Measurements from ENCODE around the gene GDPD4.

Gene GDPD4

GRCh38 chr11:77195071-77195755 is 106.3 kb downstream of the GDPD4 start:
- Histone ChIP-seq H3K4me1 (ENCODE audit: control insufficient read depth, insufficient read depth, low read length) (peaks cover 2% of the 10 kb centered on the region; the same call in 1 of the 2 replicates), H3K27ac (ENCODE audit: low read depth, low read length) (no peak overlapping the region), H3K9me3 (ENCODE audit: control insufficient read depth, insufficient read depth, low read depth, low read length) (peaks cover 4% of the 10 kb centered on the region), H3K4me3 (ENCODE audit: low read depth, low read length) (no peak overlapping the region), H3K9ac (ENCODE audit: low read length) (no peak overlapping the region), H3K27me3 (ENCODE audit: control insufficient read depth, insufficient read depth, low read length) (no peaks in the 10 kb centered on the region), H3K36me3 (ENCODE audit: control insufficient read depth, insufficient read depth, low read length) (no peaks in the 10 kb centered on the region)

DNA sequence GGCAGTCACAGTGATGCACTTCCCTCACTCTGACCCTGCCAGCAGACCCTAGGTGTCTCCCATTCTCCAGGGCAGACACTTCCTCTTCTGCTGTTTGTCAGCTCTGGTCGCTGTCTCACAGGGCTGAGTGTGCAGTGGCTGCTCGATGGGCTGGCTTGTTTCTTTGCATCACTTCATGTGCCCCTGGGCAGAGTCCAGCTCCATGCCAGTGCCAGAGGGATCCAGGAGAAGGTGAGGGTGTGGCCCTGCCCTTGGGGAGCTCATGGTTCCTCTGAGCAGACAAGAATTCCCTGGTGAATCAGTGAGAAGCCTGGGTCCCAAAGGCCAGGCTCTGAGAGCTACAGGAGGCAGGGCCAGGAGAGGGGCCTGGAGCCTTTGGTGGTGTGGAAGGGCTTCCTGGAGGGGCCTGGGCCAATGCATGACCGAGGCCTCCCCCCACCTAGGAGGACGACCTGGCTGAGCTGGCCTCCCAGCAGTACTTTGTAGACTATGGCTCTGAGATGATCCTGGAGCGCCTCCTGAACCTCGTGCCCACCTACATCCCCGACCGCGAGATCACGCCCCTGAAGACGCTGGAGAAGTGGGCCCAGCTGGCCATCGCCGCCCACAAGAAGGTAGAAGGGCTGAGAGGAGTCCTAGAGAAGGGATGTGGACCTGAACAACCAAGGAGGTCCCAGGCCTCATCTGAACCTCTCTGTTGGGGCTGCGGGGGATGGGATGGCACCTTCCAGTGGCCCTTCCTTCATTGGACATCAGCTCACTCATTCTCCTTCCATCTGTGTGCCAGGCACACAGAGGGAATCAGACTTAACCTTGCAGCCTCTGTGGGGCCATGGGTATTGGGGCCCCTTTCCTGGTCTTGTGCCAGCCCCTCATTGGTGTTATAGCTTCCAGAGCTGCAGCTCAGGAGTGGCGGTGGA is 107.3 kb downstream of the GDPD4 start:
- H3K4me3 ChIP-seq (ENCODE audit: low read depth, low read length): no peak overlapping the region
- H3K9ac ChIP-seq (ENCODE audit: low read length): no peak overlapping the region
- no peaks in the 10 kb centered on the region for H3K27me3 ChIP-seq (ENCODE audit: control insufficient read depth, insufficient read depth, low read length)
- H3K27ac ChIP-seq (ENCODE audit: low read depth, low read length): no peak overlapping the region
- H3K36me3 ChIP-seq (ENCODE audit: control insufficient read depth, insufficient read depth, low read length): no peaks in the 10 kb centered on the region
- peaks cover 4% of the 10 kb centered on the region for H3K9me3 ChIP-seq (ENCODE audit: control insufficient read depth, insufficient read depth, low read depth, low read length)
- peaks cover 2% of the 10 kb centered on the region; the same call in 1 of the 2 replicates for H3K4me1 ChIP-seq (ENCODE audit: control insufficient read depth, insufficient read depth, low read length)

- Histone ChIP-seq H3K36me3 (ENCODE audit: control insufficient read depth, insufficient read depth, low read length) (no peaks in the 10 kb centered on the region), H3K27ac (ENCODE audit: low read depth, low read length) (no peak overlapping the region), H3K9me3 (ENCODE audit: control insufficient read depth, insufficient read depth, low read depth, low read length) (peaks cover 4% of the 10 kb centered on the region), H3K4me1 (ENCODE audit: control insufficient read depth, insufficient read depth, low read length) (no peaks in the 10 kb centered on the region; the same call in 1 of the 2 replicates), H3K4me3 (ENCODE audit: low read depth, low read length) (no peak overlapping the region), H3K27me3 (ENCODE audit: control insufficient read depth, insufficient read depth, low read length) (no peaks in the 10 kb centered on the region), H3K9ac (ENCODE audit: low read length) (no peak overlapping the region)
Measured at GRCh38 chr11:77193167-77193566, 108.3 kb downstream of the GDPD4 start.

- Histone ChIP-seq H3K36me3 (ENCODE audit: control insufficient read depth, insufficient read depth, low read length) (no peaks in the 10 kb centered on the region), H3K9me3 (ENCODE audit: control insufficient read depth, insufficient read depth, low read depth, low read length) (peaks cover 4% of the 10 kb centered on the region), H3K9ac (ENCODE audit: low read length) (no peak overlapping the region), H3K4me3 (ENCODE audit: low read depth, low read length) (peak overlapping the region; percentile 43), H3K27ac (ENCODE audit: low read depth, low read length) (no peak overlapping the region), H3K4me1 (ENCODE audit: control insufficient read depth, insufficient read depth, low read length) (no peaks in the 10 kb centered on the region; the same call in 1 of the 2 replicates), H3K27me3 (ENCODE audit: control insufficient read depth, insufficient read depth, low read length) (no peaks in the 10 kb centered on the region)
Measured at GRCh38 chr11:77191823-77192495, 109.5 kb downstream of the GDPD4 start.

- no peak overlapping the region for H3K9ac ChIP-seq (ENCODE audit: low read length)
- H3K4me3 ChIP-seq (ENCODE audit: low read depth, low read length): peak overlapping the region; percentile 43
- no peaks in the 10 kb centered on the region for H3K36me3 ChIP-seq (ENCODE audit: control insufficient read depth, insufficient read depth, low read length)
- peaks cover 4% of the 10 kb centered on the region for H3K9me3 ChIP-seq (ENCODE audit: control insufficient read depth, insufficient read depth, low read depth, low read length)
- no peak overlapping the region for H3K27ac ChIP-seq (ENCODE audit: low read depth, low read length)
- no peaks in the 10 kb centered on the region; the same call in 1 of the 2 replicates for H3K4me1 ChIP-seq (ENCODE audit: control insufficient read depth, insufficient read depth, low read length)
- H3K27me3 ChIP-seq (ENCODE audit: control insufficient read depth, insufficient read depth, low read length): no peaks in the 10 kb centered on the region
Measured at GRCh38 chr11:77191429-77191822, 110.1 kb downstream of the GDPD4 start.

GRCh38 chr11:77190331-77191075 is 111.0 kb downstream of the GDPD4 start:
- Histone ChIP-seq H3K4me3 (ENCODE audit: low read depth, low read length) (no peak overlapping the region), H3K4me1 (ENCODE audit: control insufficient read depth, insufficient read depth, low read length) (no peaks in the 10 kb centered on the region; the same call in 1 of the 2 replicates), H3K9me3 (ENCODE audit: control insufficient read depth, insufficient read depth, low read depth, low read length) (peaks cover 4% of the 10 kb centered on the region), H3K36me3 (ENCODE audit: control insufficient read depth, insufficient read depth, low read length) (no peaks in the 10 kb centered on the region), H3K27me3 (ENCODE audit: control insufficient read depth, insufficient read depth, low read length) (no peaks in the 10 kb centered on the region), H3K9ac (ENCODE audit: low read length) (no peak overlapping the region), H3K27ac (ENCODE audit: low read depth, low read length) (no peak overlapping the region)

GRCh38 chr11:77189588-77190210 is 111.8 kb downstream of the GDPD4 start:
- Histone ChIP-seq H3K4me3 (ENCODE audit: low read depth, low read length) (no peak overlapping the region), H3K27me3 (ENCODE audit: control insufficient read depth, insufficient read depth, low read length) (no peaks in the 10 kb centered on the region), H3K9me3 (ENCODE audit: control insufficient read depth, insufficient read depth, low read depth, low read length) (peaks cover 4% of the 10 kb centered on the region), H3K9ac (ENCODE audit: low read length) (no peak overlapping the region), H3K27ac (ENCODE audit: low read depth, low read length) (no peak overlapping the region), H3K36me3 (ENCODE audit: control insufficient read depth, insufficient read depth, low read length) (no peaks in the 10 kb centered on the region), H3K4me1 (ENCODE audit: control insufficient read depth, insufficient read depth, low read length) (no peaks in the 10 kb centered on the region; the same call in 1 of the 2 replicates)

DNA sequence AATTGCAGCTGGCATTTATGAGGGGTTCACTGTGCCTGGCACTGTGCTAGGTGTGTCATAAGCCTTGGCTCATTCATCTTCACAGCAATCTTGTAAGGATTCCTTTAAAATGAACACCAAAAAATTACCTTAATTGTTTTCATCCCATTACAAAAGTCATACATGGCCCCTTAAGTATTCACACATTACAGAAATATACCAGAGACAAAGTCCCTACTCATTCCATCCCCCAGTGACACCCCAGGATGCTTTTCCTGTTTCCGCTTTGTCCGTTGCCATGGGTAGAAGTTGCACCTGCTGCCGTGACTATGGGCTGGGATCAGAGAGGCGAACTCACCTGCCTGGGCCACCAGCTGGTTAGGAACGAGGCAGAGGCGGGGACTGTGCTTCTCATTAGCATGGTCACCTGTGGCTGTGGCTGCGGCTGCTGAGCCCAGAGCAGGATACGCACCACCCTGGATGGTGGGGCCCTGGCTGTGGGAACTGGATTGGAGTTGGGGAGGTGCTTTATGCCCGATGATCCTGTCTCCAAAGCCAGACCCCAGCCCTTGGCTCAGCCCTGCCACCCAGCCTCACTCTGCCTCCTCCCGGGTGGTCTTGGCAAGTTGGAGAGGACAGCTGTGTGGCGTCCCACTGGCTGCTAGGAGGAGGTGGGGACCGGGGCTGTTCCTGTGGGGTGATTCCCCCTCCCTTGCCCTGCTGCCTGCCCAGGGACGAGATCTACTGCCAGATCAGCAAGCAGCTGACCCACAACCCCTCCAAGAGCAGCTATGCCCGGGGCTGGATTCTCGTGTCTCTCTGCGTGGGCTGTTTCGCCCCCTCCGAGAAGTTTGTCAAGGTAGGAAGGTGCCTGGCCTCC is 112.6 kb downstream of the GDPD4 start:
- peaks cover 4% of the 10 kb centered on the region for H3K9me3 ChIP-seq (ENCODE audit: control insufficient read depth, insufficient read depth, low read depth, low read length)
- H3K4me1 ChIP-seq (ENCODE audit: control insufficient read depth, insufficient read depth, low read length): no peaks in the 10 kb centered on the region; the same call in 1 of the 2 replicates
- H3K4me3 ChIP-seq (ENCODE audit: low read depth, low read length): no peak overlapping the region
- no peak overlapping the region for H3K27ac ChIP-seq (ENCODE audit: low read depth, low read length)
- H3K36me3 ChIP-seq (ENCODE audit: control insufficient read depth, insufficient read depth, low read length): no peaks in the 10 kb centered on the region
- no peak overlapping the region for H3K9ac ChIP-seq (ENCODE audit: low read length)
- H3K27me3 ChIP-seq (ENCODE audit: control insufficient read depth, insufficient read depth, low read length): no peaks in the 10 kb centered on the region

- Histone ChIP-seq H3K36me3 (ENCODE audit: control insufficient read depth, insufficient read depth, low read length) (no peaks in the 10 kb centered on the region), H3K27me3 (ENCODE audit: control insufficient read depth, insufficient read depth, low read length) (no peaks in the 10 kb centered on the region), H3K4me3 (ENCODE audit: low read depth, low read length) (no peak overlapping the region), H3K27ac (ENCODE audit: low read depth, low read length) (no peak overlapping the region), H3K9ac (ENCODE audit: low read length) (no peak overlapping the region), H3K4me1 (ENCODE audit: control insufficient read depth, insufficient read depth, low read length) (no peaks in the 10 kb centered on the region; the same call in 1 of the 2 replicates), H3K9me3 (ENCODE audit: control insufficient read depth, insufficient read depth, low read depth, low read length) (peaks cover 4% of the 10 kb centered on the region)
Measured at GRCh38 chr11:77187776-77188632, 113.5 kb downstream of the GDPD4 start.
